B cell (primary cell): Measurements from ENCODE around the gene TCP11L2. TPM values are rescaled to one million over a fixed set of nuclear protein-coding genes. Genes with fewer than 3 reads are reported as not detected.

Source experiments
- ATAC-seq: fragments of 200-7000 bp; cut with Tn5 transposase; one replicate; pipeline ENCODE4 v1.10.0; 2021; ENCODE audit warnings: low read depth, mild to moderate bottlenecking, moderate number of reproducible peaks, moderate library complexity
- CTCF ChIA-PET: fragments of 350-600 bp; sonication (Branson Sonifier 250); formaldehyde crosslinking; loops from one replicate; lab custom pipeline; 2021; ENCODE audit warnings: antibody characterized with exemption, inconsistent platforms; lab: Charles Lee
- POLR2A ChIA-PET: fragments of 350-600 bp; sonication (Branson Sonifier 250); formaldehyde crosslinking; loops from one replicate; lab custom pipeline; 2021; ENCODE audit warnings: antibody characterized with exemption; lab: Charles Lee
- DNase-seq: peaks from one replicate; pipeline ENCODE4 v3.0.0; 2013
- H2AFZ ChIP-seq: 2 replicates; pipeline ENCODE4 v1.6.1; 2012; ENCODE audit warnings: mild to moderate bottlenecking, low read depth, low read length; ENCODE audit not compliant: insufficient read depth, poor library complexity, severe bottlenecking
- H3K27ac ChIP-seq, 2 donors: 1 replicate in 1 of 2; 2 replicates in 1 of 2; pipeline ENCODE4 v1.5.1; 2012 to 2013; ENCODE audit warnings: low read length in 2 of 2, mild to moderate bottlenecking in 2 of 2, moderate library complexity in 1 of 2
- H3K27me3 ChIP-seq, 4 experiments: fragments of 200-600 bp in 1 of 4; sonication (generic) in 1 of 4; replicated peaks in 1 of 4; 1 replicate in 2 of 4; 2 replicates in 2 of 4; pipeline versions ENCODE4 v1.6.1 to v1.7.0; 2013 to 2016; ENCODE audit warnings: low read length in 3 of 4, mild to moderate bottlenecking in 2 of 4, mixed read lengths in 1 of 4, moderate library complexity in 1 of 4; ENCODE audit not compliant: insufficient read depth in 4 of 4, control insufficient read depth in 3 of 4; ENCODE audit errors: control extremely low read depth in 1 of 4
- H3K36me3 ChIP-seq, 2 experiments: replicated peaks in 1 of 2; 1 replicate in 1 of 2; 2 replicates in 1 of 2; pipeline versions ENCODE4 v1.6.1 to v1.7.1; 2013; ENCODE audit warnings: low read length in 1 of 2; ENCODE audit not compliant: insufficient read depth in 2 of 2, control insufficient read depth in 1 of 2; ENCODE audit errors: control extremely low read depth in 1 of 2, extremely low read depth in 1 of 2
- H3K4me1 ChIP-seq, 2 donors: fragments of 200-600 bp in 1 of 2; sonication (generic) in 1 of 2; 1 replicate in 1 of 2; 2 replicates in 1 of 2; pipeline versions ENCODE4 v1.5.1 to v1.6.1; 2013 to 2017; ENCODE audit warnings: low read length in 2 of 2; ENCODE audit not compliant: control insufficient read depth in 2 of 2, insufficient read depth in 2 of 2
- H3K4me2 ChIP-seq: replicated peaks from 2 replicates; pipeline ENCODE3; 2012; ENCODE audit warnings: mild to moderate bottlenecking, low read depth, low read length; ENCODE audit not compliant: poor library complexity, severe bottlenecking
- H3K4me3 ChIP-seq, 5 experiments: fragments of 200-600 bp in 1 of 5; sonication (generic) in 1 of 5; 1 replicate in 3 of 5; 2 replicates in 2 of 5; pipeline versions ENCODE4 v1.5.1 to v1.7.0; 2011 to 2016; ENCODE audit warnings: low read length in 4 of 5, mild to moderate bottlenecking in 4 of 5, low read depth in 2 of 5, control low read depth in 1 of 5, moderate library complexity in 1 of 5; ENCODE audit not compliant: insufficient read depth in 1 of 5; ENCODE audit errors: control extremely low read depth in 1 of 5, extremely low read depth in 1 of 5
- H3K79me2 ChIP-seq: fragments of 200-600 bp; sonication (generic); one replicate; pipeline ENCODE4 v1.6.0; 2016; ENCODE audit warnings: low read length; ENCODE audit not compliant: control insufficient read depth, insufficient read depth
- H3K9ac ChIP-seq: fragments of 200-600 bp; sonication (generic); 2 replicates; pipeline ENCODE4 v1.6.1; 2017; ENCODE audit warnings: mild to moderate bottlenecking, low read length, moderate library complexity
- H3K9me3 ChIP-seq, 3 donors: one replicate each; pipeline versions ENCODE4 v1.6.1 to v1.7.1; 2013; ENCODE audit warnings: low read length in 2 of 3; ENCODE audit not compliant: control insufficient read depth in 2 of 3, insufficient read depth in 1 of 3; ENCODE audit errors: control extremely low read depth in 1 of 3
- H4K20me1 ChIP-seq: 2 replicates; pipeline ENCODE4 v1.6.0; 2012; ENCODE audit warnings: mild to moderate bottlenecking, low read length; ENCODE audit not compliant: insufficient read depth, control insufficient read depth, poor library complexity, severe bottlenecking
- H3K27ac Mint-ChIP-seq: one replicate; pipeline ENCODE4 v1.8.0; 2021; ENCODE audit warnings: mixed read lengths
- H3K27me3 Mint-ChIP-seq: one replicate; pipeline ENCODE4 v1.8.0; 2021; ENCODE audit warnings: mixed read lengths
- H3K4me1 Mint-ChIP-seq: one replicate; pipeline ENCODE4 v1.8.0; 2021; ENCODE audit warnings: mixed read lengths
- H3K4me3 Mint-ChIP-seq: one replicate; pipeline ENCODE4 v1.8.0; 2021; ENCODE audit warnings: mixed read lengths
- H3K9me3 Mint-ChIP-seq: one replicate; pipeline ENCODE4 v1.8.0; 2022; ENCODE audit warnings: mixed read lengths; ENCODE audit not compliant: insufficient read depth
- EZH2 ChIP-seq: IDR thresholded peaks from 2 replicates; pipeline ENCODE4 v1.6.1; 2012; ENCODE audit warnings: borderline replicate concordance, low read depth, mild to moderate bottlenecking, moderate library complexity, low read length; ENCODE audit not compliant: insufficient read depth, poor library complexity, severe bottlenecking
- WGBS: methylation state at CpG from one replicate; pipeline ENCODE4 v1.1.5; 2013; ENCODE audit warnings: missing lambda C conversion rate; ENCODE audit not compliant: insufficient coverage; 5-methylcytosine and 5-hydroxymethylcytosine counted together
- intact Hi-C: fragments of 100-400 bp; cut with micrococcal nuclease; formaldehyde crosslinking; loops from one replicate; pipeline ENCODE4 v1.10.0; 2022
- polyA plus RNA-seq: library from polyadenylated mRNA; depleted of rRNA; stranded (reverse); fragments of >200 nt; gene quantifications from 2 replicates; pipeline ENCODE4 v1.2.3, GENCODE V29; 2012
- small RNA-seq: library from RNA; depleted of rRNA; stranded (forward); fragments of <200 nt; gene quantifications from one replicate; pipeline ENCODE3, GENCODE V24; 2012; ENCODE audit warnings: low replicate concordance, low read depth; ENCODE audit not compliant: insufficient read length
- total RNA-seq, 2 donors: library from RNA; stranded (reverse); fragments of 120-200 nt in 1 of 2; gene quantifications; 1 replicate in 1 of 2; 2 replicates in 1 of 2; pipeline versions ENCODE4 v1.2.3 to v1.2.4, GENCODE V29; 2013 to 2022
- TF ChIP-seq, protein P1 (sequence below): fragments of 200-600 bp; IDR thresholded peaks from one replicate; pipeline ENCODE4 v1.8.0; 2022; ENCODE audit warnings: antibody characterized with exemption, mild to moderate bottlenecking

TCP11L2 gene
- total and polyA plus RNA-seq, 2 donors (not counting 1 experiment from before 2014, with no cell fraction given): 30.4 to 306 TPM

DNA sequence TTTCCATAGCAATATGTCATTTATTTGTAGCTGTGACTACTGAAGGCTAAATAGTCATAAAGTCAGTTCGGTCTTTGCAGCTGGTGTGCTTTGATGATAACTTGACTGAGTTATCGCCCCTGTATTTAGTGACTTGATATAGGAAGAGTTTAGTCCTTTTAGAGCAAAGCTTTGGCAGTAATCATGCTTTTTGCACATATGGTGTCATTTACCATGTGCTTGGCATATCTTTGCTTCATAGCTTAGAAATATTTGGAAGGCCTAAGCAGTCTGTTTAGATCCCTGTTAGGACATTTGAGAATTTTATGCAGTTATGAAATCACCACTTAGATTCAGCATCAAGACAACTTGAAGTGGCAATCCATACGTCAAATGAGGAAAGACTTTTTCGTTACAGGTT, 86.6 kb downstream of the TCP11L2 start:
- H3K36me3 ChIP-seq: no peaks in the 10 kb centered on the region
- Mint-ChIP-seq H3K4me1 (no peaks in the 10 kb centered on the region), H3K9me3 (no peaks in the 10 kb centered on the region), H3K27me3 (peaks cover 4% of the 10 kb centered on the region), H3K27ac (no peak overlapping the region), H3K4me3 (no peak overlapping the region)
- no peak overlapping the region for H3K27ac ChIP-seq
- no peaks in the 10 kb centered on the region for H3K9me3 ChIP-seq
- H3K4me1 ChIP-seq: no peaks in the 10 kb centered on the region
- TF ChIP-seq, protein P1, sequence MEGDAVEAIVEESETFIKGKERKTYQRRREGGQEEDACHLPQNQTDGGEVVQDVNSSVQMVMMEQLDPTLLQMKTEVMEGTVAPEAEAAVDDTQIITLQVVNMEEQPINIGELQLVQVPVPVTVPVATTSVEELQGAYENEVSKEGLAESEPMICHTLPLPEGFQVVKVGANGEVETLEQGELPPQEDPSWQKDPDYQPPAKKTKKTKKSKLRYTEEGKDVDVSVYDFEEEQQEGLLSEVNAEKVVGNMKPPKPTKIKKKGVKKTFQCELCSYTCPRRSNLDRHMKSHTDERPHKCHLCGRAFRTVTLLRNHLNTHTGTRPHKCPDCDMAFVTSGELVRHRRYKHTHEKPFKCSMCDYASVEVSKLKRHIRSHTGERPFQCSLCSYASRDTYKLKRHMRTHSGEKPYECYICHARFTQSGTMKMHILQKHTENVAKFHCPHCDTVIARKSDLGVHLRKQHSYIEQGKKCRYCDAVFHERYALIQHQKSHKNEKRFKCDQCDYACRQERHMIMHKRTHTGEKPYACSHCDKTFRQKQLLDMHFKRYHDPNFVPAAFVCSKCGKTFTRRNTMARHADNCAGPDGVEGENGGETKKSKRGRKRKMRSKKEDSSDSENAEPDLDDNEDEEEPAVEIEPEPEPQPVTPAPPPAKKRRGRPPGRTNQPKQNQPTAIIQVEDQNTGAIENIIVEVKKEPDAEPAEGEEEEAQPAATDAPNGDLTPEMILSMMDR: no peak
- TF ChIP-seq EZH2: no peak
- ChIA-PET POLR2A (no interaction called here), CTCF (interaction anchor here (0.7 to 3.1 kb wide), 3 partner anchors 25 to 531 kb away, joined by 3 to 11 read pairs (median 6); no protein-coding TSS in a partner anchor)
- intact Hi-C loops: no loop called here
- no peak for DNase-seq
- no peak for ATAC-seq
- peaks cover 0 to 3% (median 0%) of the 10 kb centered on the region in 4 experiments for H3K27me3 ChIP-seq
- H3K4me2 ChIP-seq: no peak overlapping the region
- H3K4me3 ChIP-seq: no peak overlapping the region
- no peaks in the 10 kb centered on the region for H3K79me2 ChIP-seq
- no peak overlapping the region for H3K9ac ChIP-seq
- H2AFZ ChIP-seq: no peak overlapping the region
- WGBS: 100% methylated on average over 2 of the region's 4 CpGs
- H4K20me1 ChIP-seq: no peaks in the 10 kb centered on the region

DNA sequence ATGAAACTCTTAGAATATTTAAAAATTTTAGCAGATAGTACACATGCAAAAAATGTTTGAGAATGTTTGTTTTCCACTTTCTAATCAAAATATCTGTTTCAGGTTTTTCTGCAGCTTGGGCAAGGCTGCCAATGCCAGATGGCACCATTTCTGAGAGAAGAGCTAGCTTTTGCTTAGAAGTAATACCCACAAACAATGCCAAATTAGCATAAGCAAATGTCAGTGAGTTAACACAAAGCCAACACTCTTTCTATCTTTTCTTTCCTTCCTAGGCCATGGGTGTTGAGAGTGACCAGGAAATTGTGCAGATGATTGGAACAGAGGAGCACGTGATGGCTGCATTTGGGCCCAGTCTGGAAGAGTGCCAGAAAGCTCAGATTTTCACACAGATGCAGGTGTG, 90.2 kb downstream of the TCP11L2 start:
- Histone ChIP-seq H3K4me2 (no peak overlapping the region), H3K4me1 (no peaks in the 10 kb centered on the region), H4K20me1 (no peaks in the 10 kb centered on the region), H3K4me3 (no peak overlapping the region), H3K27ac (no peak overlapping the region), H3K9ac (no peak overlapping the region), H3K27me3 (peaks cover 0 to 2% (median 0%) of the 10 kb centered on the region in 4 experiments), H3K79me2 (no peaks in the 10 kb centered on the region), H3K9me3 (no peaks in the 10 kb centered on the region), H3K36me3 (no peaks in the 10 kb centered on the region), H2AFZ (no peak overlapping the region)
- intact Hi-C loops: no loop called here
- no peak for ATAC-seq
- Mint-ChIP-seq H3K9me3 (no peaks in the 10 kb centered on the region), H3K4me1 (no peaks in the 10 kb centered on the region), H3K27ac (no peak overlapping the region), H3K27me3 (no peaks in the 10 kb centered on the region), H3K4me3 (no peak overlapping the region)
- 100% methylated on average over 1 of the region's 1 CpG for WGBS
- CTCF ChIA-PET: no interaction called here
- TF ChIP-seq, protein P1: no peak
- TF ChIP-seq EZH2: no peak
- POLR2A ChIA-PET: no interaction called here
- DNase-seq: no peak

Small RNA genes lying within 50 kb of the gene (small RNA-seq; reads per million reads assigned to genes)
- not detected for gene RNU7-94P

Other genes with a start within 250 kb of the TCP11L2 start
- gene NUAK1, start 163.8 kb upstream of the TCP11L2 start, total RNA-seq: not detected in 2 replicates
- gene NUAK1, start 163.8 kb upstream of the TCP11L2 start, polyA plus RNA-seq: not detected in 2 replicates
- 27.3 and 29.2 TPM in 2 replicates for gene CKAP4, start 54.7 kb upstream of the TCP11L2 start, total RNA-seq
- gene CKAP4, start 54.7 kb upstream of the TCP11L2 start, polyA plus RNA-seq: 7.4 and 7.5 TPM in 2 replicates
- gene POLR3B, start 55.0 kb downstream of the TCP11L2 start, total RNA-seq: 5.9 and 9.7 TPM in 2 replicates
- gene POLR3B, start 55.0 kb downstream of the TCP11L2 start, polyA plus RNA-seq: 1.3 and 1.7 TPM in 2 replicates